Prostate gland (tissue), 2 donors: ENCODE data around the gene PHLPP1.

Experiments used
- POLR2A ChIP-seq: fragments of 450-650 bp; IDR thresholded peaks from one replicate; pipeline ENCODE4 v1.6.1; 2016; ENCODE audit warnings: antibody characterized with exemption, mild to moderate bottlenecking
- TF ChIP-seq, protein P1 (sequence below), 4 experiments: fragments of 200-600 bp in 2 of 4; fragments of 450-650 bp in 2 of 4; sonication (generic) in 2 of 4; IDR thresholded peaks; 1 replicate in 3 of 4; 2 replicates in 1 of 4; pipeline ENCODE4 v1.5.1; 2016 to 2019; ENCODE audit warnings: antibody characterized with exemption in 4 of 4, mild to moderate bottlenecking in 2 of 4, moderate library complexity in 2 of 4

DNA sequence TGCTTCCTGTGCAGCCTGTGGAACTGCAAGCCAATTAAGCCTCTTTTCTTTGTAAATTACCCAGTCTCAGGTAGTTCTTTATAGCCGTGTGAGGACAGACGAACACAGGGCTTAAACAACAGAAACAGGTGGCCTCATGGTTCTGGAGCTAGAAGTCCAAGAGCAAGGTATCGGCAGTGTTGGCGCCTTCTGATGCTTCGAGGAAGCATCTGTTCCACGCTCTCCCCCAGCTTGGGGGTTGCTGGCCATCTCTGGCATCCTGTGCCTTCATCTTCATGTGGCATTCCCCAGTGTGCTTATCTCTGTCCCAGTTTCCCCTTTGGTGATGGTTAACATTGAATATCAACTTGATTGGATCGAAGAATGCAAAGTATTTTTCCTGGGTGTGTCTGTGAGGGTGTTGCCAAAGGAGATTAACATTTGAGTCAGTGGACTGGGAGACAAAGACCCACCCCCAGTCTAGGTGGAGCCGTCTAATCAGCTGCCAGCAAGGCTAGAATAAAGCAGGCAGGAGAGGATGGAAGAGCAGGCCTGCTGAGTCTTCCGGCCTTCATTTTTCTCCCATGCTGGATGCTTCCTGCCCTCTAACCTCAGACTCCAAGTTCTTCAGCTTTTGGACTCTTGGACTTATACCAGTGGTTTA lies 287.6 kb downstream of the PHLPP1 start:
- TF ChIP-seq, protein P1, sequence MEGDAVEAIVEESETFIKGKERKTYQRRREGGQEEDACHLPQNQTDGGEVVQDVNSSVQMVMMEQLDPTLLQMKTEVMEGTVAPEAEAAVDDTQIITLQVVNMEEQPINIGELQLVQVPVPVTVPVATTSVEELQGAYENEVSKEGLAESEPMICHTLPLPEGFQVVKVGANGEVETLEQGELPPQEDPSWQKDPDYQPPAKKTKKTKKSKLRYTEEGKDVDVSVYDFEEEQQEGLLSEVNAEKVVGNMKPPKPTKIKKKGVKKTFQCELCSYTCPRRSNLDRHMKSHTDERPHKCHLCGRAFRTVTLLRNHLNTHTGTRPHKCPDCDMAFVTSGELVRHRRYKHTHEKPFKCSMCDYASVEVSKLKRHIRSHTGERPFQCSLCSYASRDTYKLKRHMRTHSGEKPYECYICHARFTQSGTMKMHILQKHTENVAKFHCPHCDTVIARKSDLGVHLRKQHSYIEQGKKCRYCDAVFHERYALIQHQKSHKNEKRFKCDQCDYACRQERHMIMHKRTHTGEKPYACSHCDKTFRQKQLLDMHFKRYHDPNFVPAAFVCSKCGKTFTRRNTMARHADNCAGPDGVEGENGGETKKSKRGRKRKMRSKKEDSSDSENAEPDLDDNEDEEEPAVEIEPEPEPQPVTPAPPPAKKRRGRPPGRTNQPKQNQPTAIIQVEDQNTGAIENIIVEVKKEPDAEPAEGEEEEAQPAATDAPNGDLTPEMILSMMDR (IDR thresholded peaks at IDR 0.05) = no peak
- no peak for TF ChIP-seq POLR2A
